GM19328 (cell line): Measurements from ENCODE around the gene PHKB.

Experiments used
- ATAC-seq: cut with Tn5 transposase; IDR thresholded peaks from one replicate; pipeline ENCODE4 v1.9.1; 2021; ENCODE audit warnings: mild to moderate bottlenecking, moderate library complexity; ENCODE audit not compliant: unreplicated experiment

Gene PHKB

DNA sequence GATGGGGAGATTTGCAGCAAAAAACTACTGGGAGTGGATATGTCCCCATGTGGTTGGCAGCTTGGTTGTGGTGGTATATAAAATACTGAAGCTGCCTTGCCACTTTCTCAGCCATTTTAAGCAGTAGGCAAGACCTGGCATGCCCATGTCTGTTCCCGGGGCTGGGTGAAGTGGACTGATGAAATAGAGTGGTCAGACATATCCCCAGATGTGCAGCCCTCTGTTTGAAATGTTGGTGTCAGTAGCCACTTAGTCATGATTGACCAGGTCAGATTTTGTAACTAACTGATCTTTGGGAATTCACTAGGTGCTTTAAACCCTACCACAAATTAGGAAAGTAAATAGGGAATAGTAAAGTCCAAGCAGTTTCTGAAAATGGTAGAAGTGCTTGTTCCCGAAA lies 151.6 kb downstream of the PHKB start:
- ATAC-seq, result no peak

DNA sequence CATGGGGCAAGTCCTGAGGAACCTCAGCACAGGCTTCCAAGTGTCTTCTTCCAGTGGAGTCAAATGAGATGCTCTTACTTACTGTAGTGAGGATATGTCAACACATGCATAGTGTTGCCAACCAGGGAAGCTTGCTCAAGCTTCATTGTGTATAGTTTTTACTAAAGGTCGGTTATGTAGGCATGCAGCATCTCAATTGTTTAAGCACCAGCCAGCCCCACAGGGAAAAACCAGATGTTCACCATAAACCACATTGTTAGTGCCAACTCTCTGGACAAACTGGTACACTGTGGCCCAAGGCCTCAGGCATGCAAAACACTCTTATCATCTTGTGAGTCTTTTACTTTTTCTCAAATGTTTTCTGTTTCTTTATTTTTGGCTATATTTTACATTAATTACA lies 152.1 kb downstream of the PHKB start:
- ATAC-seq, result no peak

DNA sequence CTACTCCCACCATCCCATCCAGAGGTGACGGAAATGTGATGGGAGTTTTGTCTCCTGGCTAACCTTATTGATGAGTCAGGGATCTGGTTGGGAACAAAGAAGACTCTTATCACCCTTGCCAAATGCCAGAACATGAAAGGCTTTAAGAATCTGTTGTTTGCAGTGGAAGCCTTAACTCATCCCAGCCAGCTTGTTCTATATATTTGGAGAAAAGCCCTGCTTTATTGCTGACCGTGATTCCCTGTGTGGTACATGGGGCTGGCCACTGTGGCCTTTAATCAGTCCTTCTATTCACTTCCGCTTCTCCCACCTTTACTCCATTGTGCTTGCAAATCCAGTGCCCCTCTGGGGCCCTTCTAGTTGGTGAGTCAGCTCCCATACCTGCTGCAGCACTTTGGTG lies 156.6 kb downstream of the PHKB start:
- ATAC-seq, result no peak

DNA sequence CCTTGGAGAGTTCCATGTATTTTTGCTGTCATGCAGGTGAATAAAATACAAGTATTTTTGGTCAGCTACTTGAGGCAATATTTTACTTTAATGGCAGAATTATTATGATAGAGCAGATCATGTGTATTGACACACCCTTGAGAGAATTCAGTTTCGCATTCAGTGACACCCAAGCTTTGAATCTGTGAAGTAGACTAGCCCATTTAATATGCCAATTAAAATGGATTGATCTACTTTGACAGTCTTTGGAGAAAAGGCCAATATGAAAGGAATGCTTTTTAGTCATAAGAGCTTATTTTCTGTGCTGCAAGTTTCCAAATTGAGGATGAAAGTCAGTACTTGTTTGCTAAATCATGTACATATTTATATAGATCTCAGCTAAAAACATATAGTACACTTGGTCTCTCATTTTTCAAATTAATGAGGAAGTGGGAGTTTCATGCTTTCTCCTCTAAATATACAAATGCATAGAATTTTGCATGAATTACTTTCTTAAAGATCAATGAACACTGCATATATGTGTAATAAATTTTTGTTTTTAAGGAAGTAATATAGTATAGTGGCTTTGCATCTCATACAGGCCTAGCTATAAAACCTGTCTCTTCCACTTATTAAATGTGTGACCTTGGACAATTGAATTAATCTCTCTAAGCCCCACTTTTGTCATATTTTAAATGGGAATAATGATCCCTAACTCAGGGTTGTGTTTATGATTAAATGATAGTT lies 161.5 kb downstream of the PHKB start:
- ATAC-seq, result no peak

DNA sequence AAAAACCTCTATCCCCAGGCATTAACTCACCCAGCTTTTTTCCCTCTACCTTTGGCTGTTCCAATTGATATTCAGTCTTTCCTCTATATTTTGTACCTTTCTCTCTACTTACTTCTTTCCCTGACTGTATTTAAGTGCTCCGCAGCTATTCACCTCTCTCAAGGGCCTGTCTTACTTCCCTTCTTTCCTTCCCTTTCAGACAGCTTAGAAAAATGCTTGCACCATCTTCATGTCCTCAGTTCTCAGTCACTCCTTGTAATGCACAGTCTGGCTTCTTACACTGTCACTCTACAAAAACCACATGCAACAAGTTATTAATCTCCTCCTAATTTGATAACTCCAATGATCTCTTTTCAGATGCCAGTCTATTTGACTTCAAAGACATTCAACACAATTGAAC lies 163.4 kb downstream of the PHKB start:
- ATAC-seq, result no peak

DNA sequence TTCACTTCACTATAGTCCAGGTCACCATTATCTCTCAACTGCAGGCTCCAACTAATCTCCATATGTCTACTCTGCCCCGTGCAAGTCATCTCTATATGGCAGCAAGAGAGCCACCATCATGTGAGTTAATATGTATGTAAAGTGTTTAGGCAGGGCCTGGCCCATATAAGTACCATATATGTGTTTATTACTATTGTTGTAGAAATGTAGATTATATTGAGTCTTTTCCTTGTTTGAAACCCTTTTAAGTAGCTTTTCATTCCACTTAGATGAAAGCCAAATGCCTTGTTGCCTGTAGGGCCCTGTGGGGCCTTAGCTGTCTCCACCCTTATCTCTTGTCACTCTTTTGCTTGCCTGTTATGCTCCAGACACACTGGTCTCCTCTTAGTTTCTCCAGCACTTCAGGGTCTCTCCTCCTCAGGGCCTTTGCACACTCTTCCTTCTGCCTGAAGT lies 164.0 kb downstream of the PHKB start:
- no peak for ATAC-seq

DNA sequence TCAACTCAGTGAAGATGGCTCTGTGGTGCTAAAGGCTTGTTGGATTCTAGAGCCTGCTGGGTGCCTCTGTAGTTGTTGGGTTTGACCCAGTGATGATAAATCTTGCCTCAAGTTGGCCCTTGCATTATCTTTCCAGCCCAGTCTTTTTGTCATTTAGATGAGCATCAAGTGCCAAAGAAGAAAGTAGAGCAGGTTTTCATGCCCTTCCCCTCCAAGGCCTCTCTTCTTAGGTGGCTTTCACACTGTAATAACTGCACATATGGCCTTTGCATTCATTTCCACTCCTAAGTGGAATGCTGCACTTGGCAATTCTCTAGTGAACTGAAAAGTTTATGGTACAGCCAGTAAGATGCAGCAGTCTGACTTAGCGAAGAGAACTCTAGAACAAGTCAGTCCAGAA lies 165.1 kb downstream of the PHKB start:
- no peak for ATAC-seq

DNA sequence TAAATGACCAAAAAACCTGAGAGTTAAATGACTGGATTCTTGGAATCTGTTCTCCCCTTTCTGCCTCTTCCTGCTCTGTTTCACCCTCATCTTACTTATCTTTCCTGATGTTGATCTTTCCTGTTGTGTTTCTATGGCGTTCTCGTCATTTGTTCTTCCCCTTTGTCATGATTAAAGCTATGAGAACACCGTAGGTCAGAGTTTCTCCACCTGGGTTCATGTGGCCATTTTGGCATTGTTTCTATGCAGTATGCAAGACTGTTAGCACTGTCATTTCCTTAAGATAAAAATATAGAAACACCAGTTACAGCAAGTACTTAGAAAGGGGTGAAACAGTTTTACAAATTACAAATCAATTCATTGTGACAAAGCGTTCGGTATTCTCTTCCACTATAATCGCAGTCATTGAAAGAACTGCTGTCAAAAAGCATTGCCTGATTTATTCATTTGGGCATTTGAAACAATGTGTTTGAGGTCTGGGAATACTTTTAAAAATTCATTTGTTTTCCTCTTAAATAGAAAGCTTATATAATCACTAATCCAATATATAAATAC lies 166.0 kb downstream of the PHKB start:
- ATAC-seq, result no peak

DNA sequence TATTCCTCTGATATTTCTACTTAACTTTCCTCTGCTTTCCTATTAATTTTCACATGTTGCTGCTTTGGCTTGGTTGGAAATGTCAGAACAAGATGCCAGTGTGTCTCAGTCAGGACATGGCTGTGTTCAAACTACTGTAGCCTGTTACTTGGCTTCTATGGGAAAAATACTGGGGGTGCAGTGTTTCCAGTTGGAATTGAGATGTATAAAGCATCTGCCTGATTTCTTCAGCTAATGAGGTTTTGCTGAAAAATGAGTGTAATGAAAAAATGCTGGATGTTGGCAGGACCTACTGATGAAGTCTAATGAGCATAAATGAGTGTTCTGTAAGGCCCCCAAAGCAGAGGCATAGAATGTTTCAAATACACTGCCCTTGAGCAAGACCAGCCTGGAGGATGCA lies 166.6 kb downstream of the PHKB start:
- no peak for ATAC-seq

DNA sequence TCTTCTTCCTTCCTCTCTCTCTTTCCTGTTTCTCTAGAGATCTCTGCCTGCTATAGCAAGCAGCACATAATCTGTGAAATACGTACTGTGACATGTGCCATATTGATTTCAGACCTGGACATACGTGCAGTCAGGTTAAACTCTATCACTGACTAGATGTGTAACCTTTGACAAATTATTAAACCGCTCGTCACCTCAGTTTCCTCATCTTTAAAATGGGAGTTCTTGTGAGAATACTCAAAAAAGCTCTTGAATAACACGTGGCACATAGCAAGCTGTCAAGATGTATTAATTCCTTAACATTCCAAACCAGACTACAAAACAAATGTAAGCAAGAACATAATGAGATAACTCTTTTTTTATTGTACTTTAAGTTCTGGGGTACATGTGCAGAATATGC lies 170.0 kb downstream of the PHKB start:
- no peak for ATAC-seq

DNA sequence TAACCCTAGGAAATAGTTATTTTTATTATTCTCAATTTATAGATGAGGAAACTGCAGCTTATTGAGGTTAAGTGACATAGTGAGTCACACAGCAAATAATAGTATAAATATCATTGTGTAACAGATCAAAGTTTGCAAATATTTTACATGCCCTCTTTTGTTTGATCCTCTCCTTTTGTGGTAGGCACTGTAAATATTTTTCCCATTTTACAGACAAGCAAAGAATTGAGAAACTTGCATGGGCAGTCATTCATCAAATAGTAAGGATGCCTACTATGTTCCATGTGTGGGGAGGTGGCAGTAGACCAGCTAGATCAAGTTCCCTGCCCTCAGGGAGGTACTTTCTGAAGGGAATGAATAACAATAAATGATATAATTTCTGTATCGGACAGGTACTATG lies 173.0 kb downstream of the PHKB start:
- no peak for ATAC-seq

DNA sequence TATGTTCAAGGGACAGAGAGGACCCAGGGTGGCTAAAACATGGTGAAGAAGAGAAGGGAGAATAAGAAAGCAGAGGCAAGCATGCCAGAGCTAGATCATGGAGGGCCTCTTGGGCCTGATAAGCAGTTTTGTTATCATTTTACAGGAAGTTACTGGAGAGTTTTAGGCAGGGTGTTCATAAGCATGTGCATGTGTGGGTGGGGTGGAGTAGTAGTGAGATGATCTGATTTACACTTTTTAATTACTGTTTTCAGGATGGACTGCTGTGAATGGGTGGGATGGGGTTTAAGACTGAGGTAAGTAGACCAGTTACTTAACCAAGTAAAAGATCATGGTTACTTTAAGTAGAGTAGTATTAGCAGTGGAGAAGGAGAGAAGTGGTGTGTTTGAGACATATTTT lies 173.6 kb downstream of the PHKB start:
- ATAC-seq, result no peak

DNA sequence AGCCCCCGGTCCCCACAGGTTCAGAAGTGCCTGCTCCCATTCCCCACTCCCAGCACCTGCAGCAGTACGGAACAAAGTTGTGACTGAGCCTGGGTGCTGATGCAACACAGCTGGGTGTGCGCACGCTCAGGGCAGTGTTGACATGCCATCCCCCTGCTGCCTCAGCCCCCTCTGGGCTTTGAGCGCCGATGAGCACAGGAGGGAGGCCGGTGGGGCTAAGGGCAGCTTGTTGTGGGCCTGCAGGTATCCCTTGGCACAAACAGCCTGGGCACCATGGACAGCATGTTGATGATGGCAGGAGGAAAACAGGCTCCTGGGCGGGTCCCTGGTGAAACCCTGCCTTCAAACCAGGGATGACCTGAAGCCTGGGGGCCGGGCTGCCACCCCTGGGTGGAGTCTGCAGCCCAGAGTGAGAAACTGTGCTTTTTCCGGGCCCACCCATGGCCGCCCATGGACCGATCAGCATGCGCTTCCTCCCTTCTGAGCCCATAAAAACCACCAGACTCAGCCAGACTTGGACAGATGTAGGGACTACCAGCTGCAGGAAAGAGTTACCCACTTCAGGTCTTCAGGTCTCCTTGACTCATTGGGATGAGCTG lies 175.5 kb downstream of the PHKB start:
- no peak for ATAC-seq

DNA sequence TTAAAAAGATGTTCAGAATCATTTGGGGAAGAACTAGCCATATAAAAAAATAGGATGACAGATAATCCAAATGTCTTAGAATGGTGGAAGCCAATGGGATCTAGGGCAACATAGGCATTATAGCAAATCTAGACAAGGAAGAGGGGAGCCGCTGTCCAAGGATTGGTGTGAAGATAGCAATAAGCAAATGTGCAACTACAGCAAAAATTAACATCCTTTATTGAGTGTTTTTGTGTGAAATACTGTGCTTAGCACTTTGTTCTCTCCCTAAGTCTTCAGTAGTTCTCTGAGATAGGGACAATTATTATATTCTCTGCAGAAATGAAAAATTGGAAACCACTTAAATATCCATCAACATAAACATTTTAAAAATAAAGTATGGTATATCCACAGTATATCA lies 177.0 kb downstream of the PHKB start:
- ATAC-seq, result no peak

DNA sequence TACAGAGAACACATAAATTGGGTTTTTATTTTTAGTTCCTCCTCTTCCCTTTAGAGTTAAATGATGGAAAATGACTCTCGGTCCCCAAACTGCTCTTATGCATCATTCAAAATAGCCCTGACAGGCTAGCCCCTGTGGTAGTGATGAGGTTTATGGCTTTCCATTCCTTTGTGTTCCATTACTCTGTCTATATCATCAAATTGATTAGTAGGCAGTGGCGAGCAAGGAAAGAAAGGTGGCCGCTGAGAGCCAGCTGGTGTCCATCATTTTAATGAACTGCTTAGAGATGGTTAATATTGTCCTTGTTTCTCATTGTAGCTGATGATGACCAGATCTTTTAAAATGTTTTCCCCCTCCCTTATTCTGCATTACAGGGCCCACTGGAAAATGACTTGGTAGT lies 179.5 kb downstream of the PHKB start:
- ATAC-seq, result no peak

DNA sequence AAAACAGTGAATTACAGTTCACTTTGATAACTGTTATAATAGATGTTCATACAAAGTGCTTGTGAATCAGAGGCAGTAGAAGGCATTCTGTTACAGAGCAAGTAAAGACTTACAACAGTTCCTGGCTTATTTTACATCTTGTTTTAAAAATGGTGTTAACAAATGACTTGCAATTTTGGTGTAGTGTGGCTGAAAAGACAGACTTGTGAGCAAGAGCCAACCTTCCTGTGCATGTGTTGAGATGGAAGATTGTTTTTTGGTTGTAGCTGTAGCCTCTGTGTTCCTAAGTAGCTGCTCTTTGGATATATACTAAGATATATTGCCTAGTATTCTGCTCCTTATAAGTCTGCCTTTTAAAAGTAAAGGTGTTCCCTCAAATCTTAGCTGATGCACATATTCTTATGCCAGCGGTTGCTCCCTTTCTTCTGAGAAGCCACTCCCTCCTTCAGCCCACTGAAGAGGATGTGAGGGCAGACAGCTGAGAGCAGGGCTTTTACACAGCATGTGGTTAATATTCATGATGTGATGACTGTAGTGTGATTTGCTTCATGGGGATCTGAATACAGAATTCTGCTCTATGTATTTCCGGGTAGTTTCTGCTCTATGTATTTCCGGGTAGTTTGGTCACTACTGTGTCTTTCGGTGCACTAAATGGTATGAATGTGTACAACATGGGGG lies 182.3 kb downstream of the PHKB start:
- no peak for ATAC-seq

DNA sequence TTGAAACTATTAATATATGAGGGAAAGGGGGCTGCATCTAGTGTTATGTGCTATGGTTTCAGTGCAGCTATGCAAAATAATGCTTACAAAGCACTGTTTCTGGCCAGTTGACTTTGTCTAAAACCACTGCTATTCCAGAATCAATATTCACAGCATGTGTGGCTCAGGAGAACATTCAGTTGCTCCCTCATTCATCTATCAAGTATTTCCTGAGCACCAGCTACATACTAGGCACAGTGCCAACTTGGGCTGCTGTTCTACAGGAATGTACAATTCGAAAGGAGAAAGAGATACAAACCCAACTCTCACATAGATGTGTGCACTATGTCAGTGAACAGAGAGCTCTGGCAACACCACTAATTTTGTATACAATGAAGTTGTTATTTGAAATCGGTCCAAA lies 183.0 kb downstream of the PHKB start:
- no peak for ATAC-seq

DNA sequence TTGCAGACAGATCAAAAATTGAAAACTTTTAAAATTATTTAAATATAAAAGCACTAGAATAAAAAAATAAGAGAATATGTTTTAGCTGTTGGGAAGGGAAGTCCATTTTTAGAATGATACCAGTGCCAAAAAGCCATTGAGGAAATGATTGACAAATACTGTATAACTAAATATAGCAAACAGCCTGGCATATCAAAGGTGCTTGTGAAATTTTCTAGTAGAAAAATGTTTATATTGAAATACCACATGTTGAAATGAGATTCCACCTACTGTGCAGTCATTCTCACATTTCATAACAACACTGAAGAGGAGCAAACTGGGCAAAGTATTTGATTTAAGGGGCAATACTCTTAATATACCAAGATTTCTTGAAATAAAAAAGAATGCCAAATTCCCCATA lies 183.5 kb downstream of the PHKB start:
- no peak for ATAC-seq

DNA sequence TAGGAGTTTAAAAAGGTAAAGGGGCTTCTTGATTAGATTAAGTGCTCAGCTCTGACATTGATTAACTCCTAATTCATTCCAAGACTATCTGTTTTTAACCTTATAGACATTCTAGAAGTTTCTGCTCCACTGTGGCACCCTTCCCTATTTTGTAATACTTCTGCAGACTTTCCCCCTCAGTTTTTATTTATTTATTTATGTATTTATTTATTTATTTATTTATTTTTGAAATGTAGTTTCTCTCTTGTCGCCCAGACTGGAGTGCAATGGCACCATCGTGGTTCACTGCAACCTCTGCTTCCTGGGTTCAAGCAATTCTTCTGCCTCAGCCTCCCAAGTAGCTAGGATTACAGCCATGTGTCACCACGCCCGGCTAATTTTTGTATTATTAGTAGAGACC lies 185.8 kb downstream of the PHKB start:
- no peak for ATAC-seq

DNA sequence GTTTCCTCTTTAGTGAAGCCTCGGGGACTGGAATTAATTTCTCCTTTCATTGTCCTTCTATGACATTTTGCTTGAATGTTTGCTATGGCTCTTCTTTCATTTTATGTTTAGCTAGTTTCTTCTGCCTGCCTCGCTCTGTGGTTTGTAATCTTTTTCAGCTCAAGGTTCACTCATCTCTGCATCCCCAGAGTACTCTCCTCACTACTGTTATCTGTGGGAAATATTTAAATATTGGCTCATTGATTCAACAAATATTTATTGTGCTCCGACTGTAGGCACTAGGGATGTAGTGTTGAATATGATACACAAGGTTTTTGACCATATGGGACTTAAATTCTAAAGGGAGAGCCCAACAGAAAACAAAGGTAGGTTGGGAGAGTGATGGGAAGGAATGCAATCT lies 195.9 kb downstream of the PHKB start:
- ATAC-seq, result no peak

DNA sequence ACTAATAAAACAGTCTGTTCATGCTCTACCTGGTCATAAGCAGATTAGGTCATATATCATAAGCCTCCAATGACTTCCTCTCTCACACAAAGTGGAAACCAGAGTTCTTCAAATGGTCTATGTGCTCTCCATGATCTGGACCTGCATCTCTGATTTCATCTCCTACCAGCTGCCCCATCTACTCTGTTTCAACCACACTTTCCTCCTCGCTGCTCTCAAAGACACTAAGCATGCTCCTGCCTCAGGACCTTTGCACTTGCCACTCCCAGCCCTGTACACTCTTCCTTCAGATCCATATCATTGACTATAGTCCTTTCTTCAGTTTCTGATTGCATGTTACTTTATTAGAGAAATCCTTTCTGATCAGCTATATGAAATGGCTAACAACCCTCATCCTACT lies 196.8 kb downstream of the PHKB start:
- no peak for ATAC-seq

DNA sequence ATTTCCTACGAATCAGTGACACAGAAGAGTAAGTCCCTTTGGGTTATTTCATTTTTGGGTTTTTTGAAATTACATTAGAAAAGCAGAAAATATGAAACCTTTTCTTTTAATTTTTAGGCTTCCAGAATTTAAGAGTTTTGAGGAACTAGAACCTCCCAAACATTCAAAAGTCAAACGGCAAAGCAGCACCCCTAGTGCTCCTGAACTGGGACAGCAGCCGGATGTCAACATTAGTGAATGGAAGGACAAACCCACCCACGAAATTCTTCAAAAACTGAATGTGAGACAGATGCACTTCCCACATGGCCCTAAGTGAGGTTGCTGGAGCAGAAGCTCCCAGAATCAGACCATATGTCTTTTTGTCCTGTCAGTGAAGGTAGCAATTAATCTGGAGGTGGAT lies 199.4 kb downstream of the PHKB start:
- no peak for ATAC-seq
